LNCAP (cell line): ENCODE measurements around the gene NANOS1.

ENCODE experiments used
- TF ChIP-seq, protein P1 (sequence below): fragments of 450-650 bp; IDR thresholded peaks from 2 replicates; pipeline ENCODE4 v1.5.1; 2017; ENCODE audit warnings: mild to moderate bottlenecking

Gene NANOS1, protein sequence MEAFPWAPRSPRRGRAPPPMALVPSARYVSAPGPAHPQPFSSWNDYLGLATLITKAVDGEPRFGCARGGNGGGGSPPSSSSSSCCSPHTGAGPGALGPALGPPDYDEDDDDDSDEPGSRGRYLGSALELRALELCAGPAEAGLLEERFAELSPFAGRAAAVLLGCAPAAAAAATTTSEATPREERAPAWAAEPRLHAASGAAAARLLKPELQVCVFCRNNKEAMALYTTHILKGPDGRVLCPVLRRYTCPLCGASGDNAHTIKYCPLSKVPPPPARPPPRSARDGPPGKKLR

DNA sequence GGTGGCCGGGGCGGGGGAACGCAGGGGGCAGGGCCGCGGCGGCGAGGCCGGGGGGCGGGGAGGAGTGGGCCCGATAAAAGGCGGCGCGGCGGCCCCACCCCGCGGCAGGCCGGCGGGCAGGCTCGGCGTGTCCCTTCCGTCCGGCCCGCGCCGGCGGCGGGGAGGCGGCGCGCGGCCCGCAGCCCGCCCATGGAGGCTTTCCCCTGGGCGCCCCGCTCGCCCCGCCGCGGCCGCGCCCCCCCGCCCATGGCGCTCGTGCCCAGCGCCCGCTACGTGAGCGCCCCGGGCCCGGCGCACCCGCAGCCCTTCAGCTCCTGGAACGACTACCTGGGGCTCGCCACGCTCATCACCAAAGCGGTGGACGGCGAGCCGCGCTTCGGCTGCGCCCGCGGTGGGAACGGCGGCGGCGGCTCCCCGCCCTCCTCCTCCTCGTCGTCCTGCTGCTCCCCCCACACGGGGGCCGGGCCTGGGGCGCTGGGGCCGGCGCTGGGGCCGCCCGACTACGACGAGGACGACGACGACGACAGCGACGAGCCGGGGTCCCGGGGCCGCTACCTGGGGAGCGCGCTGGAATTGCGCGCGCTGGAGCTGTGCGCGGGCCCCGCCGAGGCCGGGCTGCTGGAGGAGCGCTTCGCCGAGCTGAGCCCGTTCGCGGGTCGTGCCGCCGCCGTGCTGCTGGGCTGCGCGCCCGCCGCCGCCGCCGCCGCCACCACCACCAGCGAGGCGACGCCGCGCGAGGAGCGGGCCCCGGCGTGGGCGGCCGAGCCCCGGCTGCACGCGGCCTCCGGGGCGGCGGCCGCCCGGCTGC lies at the start of gene NANOS1:
TSS of gene NANOS1 (plus strand) at position 102 of the 808 bp plus-strand sequence. CDS start at position 190, 88 bp downstream.
- TF ChIP-seq, protein P1, sequence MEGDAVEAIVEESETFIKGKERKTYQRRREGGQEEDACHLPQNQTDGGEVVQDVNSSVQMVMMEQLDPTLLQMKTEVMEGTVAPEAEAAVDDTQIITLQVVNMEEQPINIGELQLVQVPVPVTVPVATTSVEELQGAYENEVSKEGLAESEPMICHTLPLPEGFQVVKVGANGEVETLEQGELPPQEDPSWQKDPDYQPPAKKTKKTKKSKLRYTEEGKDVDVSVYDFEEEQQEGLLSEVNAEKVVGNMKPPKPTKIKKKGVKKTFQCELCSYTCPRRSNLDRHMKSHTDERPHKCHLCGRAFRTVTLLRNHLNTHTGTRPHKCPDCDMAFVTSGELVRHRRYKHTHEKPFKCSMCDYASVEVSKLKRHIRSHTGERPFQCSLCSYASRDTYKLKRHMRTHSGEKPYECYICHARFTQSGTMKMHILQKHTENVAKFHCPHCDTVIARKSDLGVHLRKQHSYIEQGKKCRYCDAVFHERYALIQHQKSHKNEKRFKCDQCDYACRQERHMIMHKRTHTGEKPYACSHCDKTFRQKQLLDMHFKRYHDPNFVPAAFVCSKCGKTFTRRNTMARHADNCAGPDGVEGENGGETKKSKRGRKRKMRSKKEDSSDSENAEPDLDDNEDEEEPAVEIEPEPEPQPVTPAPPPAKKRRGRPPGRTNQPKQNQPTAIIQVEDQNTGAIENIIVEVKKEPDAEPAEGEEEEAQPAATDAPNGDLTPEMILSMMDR = no peak

DNA sequence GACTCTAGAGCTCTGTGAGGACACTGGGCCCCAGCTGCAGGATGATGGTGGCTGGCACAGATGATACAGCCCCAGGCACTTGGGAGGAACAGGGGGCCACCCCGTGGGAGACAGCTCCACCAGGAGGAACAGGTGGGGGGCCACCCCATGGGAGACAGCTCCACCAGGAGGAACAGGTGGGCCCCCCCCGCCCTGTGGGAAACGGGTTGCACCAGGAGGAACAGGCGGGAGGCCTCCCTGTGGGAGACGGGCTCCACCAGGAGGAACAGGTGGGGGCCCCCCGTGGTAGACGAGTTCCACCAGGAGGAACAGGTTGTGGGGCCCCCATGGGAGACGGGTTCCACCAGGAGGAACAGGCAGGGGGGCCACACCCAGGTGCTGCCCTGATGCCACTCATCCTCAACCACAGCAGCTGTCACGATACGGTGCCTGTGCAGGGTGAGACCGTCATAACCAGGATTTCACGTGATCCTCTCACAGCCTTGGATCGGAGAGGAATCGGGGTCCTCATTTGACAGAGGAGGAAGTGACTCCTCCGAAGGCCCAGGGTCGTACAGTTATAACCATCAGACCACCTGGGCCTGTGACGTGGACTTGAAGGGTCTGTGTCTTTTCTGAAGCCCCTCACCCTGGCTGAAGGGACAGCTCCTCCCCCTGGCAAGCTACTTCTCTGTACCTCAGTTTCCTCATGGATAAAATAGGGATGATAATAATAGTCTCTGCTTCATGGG lies 49.2 kb upstream of the NANOS1 start:
- TF ChIP-seq, protein P1 = no peak

DNA sequence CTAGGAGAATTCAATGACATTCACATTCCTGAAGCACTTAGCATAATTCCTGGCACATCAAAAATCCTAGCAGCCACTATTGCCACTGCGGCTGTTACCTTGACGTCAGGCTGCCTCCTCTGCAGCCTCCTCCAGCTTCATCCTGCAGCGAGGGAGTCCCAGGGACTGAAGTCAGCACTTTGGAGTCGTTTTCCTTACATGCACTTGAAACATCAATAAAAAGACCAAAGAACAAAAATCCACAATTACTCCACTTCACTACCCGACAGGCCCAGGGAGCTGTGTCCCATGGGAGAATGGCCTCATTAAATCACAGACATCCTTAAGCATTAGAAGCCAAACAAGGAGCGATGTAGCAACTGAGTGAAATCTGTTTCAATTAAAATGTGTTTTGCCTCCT lies 48.6 kb upstream of the NANOS1 start:
- TF ChIP-seq, protein P1 = no peak

DNA sequence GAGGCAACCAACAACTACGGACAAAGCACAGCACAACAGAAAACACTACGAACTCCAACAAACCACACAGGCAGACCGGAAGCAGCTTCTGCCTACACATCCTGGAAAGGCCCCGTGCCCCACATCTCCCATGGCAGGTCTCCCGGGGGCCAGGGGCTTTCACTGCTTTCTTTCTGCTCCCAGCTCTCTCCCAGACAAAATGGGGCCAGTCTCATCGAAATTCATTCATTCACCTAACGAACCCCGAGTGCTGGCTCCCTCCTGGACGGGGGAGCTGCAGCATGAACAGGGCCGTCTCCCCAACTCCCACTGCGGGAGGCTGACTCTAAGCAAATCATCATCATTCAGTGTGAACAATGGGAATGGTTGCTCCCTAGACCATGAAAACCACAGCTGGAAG lies 47.6 kb upstream of the NANOS1 start:
- TF ChIP-seq, protein P1 = no peak

DNA sequence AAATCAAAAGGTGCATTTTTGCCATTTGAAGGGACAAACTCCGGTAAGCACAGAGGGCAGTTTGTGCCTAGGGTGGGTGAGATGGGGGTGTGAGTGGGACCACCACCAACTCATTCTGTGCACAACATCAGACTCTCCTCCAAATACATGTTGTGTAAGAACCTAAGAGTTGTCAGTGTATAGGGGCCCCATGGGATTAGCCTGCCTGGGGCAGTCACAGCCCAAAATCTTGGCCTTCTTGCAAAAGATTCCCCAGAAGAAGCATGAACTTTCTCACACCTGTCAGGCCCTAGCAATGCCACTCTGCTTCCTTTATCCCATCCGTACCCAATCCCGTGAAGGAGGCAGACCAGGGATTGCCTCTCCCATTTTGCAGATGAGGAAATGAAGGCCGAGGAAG lies 47.1 kb upstream of the NANOS1 start:
- TF ChIP-seq, protein P1 = no peak

DNA sequence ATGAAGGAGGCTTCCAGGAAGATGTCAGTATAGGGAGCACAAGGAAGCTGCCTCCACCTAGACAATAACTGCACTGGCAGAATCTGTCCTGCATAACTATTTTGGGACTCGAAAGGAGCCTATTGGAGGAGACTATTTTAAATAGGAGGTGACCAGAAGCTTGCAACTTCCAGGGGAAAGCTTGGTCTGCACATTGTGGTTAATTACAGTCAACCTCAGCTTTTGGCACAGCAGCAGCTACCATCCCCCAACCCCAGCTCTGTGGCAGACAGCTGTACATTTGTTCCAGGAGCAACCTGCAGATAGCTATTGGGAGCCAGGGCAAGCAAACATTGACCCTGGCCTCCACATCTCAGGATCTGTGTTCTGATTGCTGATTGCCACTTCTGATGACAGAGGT lies 46.3 kb upstream of the NANOS1 start:
- TF ChIP-seq, protein P1 = no peak

DNA sequence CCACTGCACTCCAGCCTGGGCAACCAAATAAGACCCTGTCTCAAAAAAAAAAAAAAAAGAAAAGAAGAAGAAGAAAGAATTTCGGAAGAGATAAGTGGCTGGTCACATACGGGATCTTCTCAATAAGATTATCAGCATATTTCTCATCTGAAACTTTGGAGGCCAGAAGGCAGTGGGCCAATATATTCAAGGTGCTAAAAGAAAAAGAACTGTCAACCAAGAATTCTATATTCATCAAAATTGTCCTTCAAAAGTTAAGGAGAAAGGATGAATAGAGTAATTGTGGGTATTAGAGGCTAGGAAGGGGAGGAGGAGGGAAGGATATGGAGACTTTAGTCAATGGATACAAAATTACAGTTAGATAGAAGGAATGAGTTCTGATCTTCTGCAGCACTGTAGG lies 43.9 kb upstream of the NANOS1 start:
- TF ChIP-seq, protein P1 = no peak
